Mesenchymal stem cell (in vitro differentiated cells and primary cell): ENCODE results near the gene ZFYVE9.
A peak's percentile ranks its signal among the peaks of the same experiment; 100 is the strongest.

ENCODE experiments used
- DNase-seq: peaks from one replicate; pipeline ENCODE4 v3.0.0-alpha.2; 2013
- H2AFZ ChIP-seq: one replicate; pipeline ENCODE4 v1.6.1; 2013; ENCODE audit warnings: low read depth, mild to moderate bottlenecking, control low read depth, inconsistent platforms, low read length, moderate library complexity
- H2AK5ac ChIP-seq: 2 replicates; pipeline ENCODE4 v1.6.1; 2013; ENCODE audit warnings: low read length, moderate library complexity, mild to moderate bottlenecking, inconsistent platforms; ENCODE audit not compliant: severe bottlenecking
- H2BK120ac ChIP-seq: one replicate; pipeline ENCODE4 v1.6.1; 2013; ENCODE audit warnings: low read depth, mild to moderate bottlenecking, inconsistent platforms, low read length, moderate library complexity
- H2BK12ac ChIP-seq, 2 experiments: one replicate each; pipeline ENCODE4 v1.6.1; 2013; ENCODE audit warnings: inconsistent platforms in 2 of 2, low read length in 2 of 2, mild to moderate bottlenecking in 2 of 2, moderate library complexity in 2 of 2, control low read depth in 1 of 2
- H2BK15ac ChIP-seq: one replicate; pipeline ENCODE4 v1.6.1; 2013; ENCODE audit warnings: mild to moderate bottlenecking, low read depth, inconsistent platforms; ENCODE audit not compliant: poor library complexity, severe bottlenecking
- H2BK5ac ChIP-seq: 2 replicates; pipeline ENCODE4 v1.6.1; 2013; ENCODE audit warnings: low read depth, mild to moderate bottlenecking, low read length, control low read depth, inconsistent platforms; ENCODE audit not compliant: poor library complexity, severe bottlenecking
- H3K14ac ChIP-seq, 2 experiments: one replicate each; pipeline ENCODE4 v1.6.1; 2013; ENCODE audit warnings: inconsistent platforms in 2 of 2, low read length in 2 of 2, control low read depth in 1 of 2, mild to moderate bottlenecking in 1 of 2, moderate library complexity in 1 of 2
- H3K18ac ChIP-seq, 2 experiments: one replicate each; pipeline ENCODE4 v1.6.1; 2013; ENCODE audit warnings: inconsistent platforms in 2 of 2, low read length in 2 of 2, control low read depth in 1 of 2, low read depth in 1 of 2, mild to moderate bottlenecking in 1 of 2
- H3K23ac ChIP-seq, 2 experiments: one replicate each; pipeline ENCODE4 v1.6.1; 2013; ENCODE audit warnings: inconsistent platforms in 2 of 2, low read length in 2 of 2, mild to moderate bottlenecking in 2 of 2, moderate library complexity in 2 of 2, control low read depth in 1 of 2
- H3K27ac ChIP-seq: 2 replicates; pipeline ENCODE4 v1.5.1; 2013; ENCODE audit warnings: mild to moderate bottlenecking, moderate library complexity, low read length, control low read depth, inconsistent platforms; ENCODE audit not compliant: poor library complexity, severe bottlenecking
- H3K27me3 ChIP-seq, 2 experiments: 2 replicates each; pipeline versions ENCODE4 v1.6.1 to v1.7.0; 2013; ENCODE audit warnings: low read length in 2 of 2, mild to moderate bottlenecking in 2 of 2, moderate library complexity in 2 of 2, control low read depth in 1 of 2, inconsistent platforms in 1 of 2; ENCODE audit not compliant: control insufficient read depth in 1 of 2, insufficient read depth in 1 of 2
- H3K36me3 ChIP-seq, 2 experiments: 2 replicates each; pipeline versions ENCODE4 v1.6.1 to v1.7.0; 2013; ENCODE audit warnings: low read length in 2 of 2, control low read depth in 1 of 2, inconsistent platforms in 1 of 2, low read depth in 1 of 2, mild to moderate bottlenecking in 1 of 2; ENCODE audit not compliant: insufficient read depth in 2 of 2, control insufficient read depth in 1 of 2
- H3K4ac ChIP-seq, 2 experiments: one replicate each; pipeline ENCODE4 v1.6.1; 2013; ENCODE audit warnings: inconsistent platforms in 2 of 2, low read length in 2 of 2, mild to moderate bottlenecking in 2 of 2, moderate library complexity in 2 of 2, control low read depth in 1 of 2, low read depth in 1 of 2
- H3K4me1 ChIP-seq: 2 replicates; pipeline ENCODE4 v1.6.1; 2013; ENCODE audit warnings: low read depth, low read length, control low read depth; ENCODE audit not compliant: control insufficient read depth, insufficient read depth
- H3K4me2 ChIP-seq: 2 replicates; pipeline ENCODE4 v1.6.1; 2013; ENCODE audit warnings: low read length, mild to moderate bottlenecking, inconsistent platforms; ENCODE audit not compliant: poor library complexity, severe bottlenecking
- H3K4me3 ChIP-seq, 2 experiments: 2 replicates each; pipeline versions ENCODE4 v1.5.1 to v1.7.0; 2013; ENCODE audit warnings: low read length in 2 of 2, mild to moderate bottlenecking in 2 of 2, control low read depth in 1 of 2, low read depth in 1 of 2; ENCODE audit not compliant: insufficient read depth in 1 of 2
- H3K79me1 ChIP-seq: replicated peaks from 2 replicates; pipeline ENCODE4 v1.6.1; 2013; ENCODE audit warnings: mild to moderate bottlenecking, control low read depth, low read length, inconsistent platforms; ENCODE audit not compliant: poor library complexity, severe bottlenecking
- H3K9ac ChIP-seq: 2 replicates; pipeline ENCODE4 v1.7.0; 2013; ENCODE audit warnings: mild to moderate bottlenecking, low read length, moderate library complexity
- H3K9me3 ChIP-seq: 2 replicates; pipeline ENCODE4 v1.7.0; 2013; ENCODE audit warnings: mild to moderate bottlenecking, low read length; ENCODE audit not compliant: control insufficient read depth
- H4K8ac ChIP-seq: one replicate; pipeline ENCODE4 v1.6.1; 2013; ENCODE audit warnings: inconsistent platforms, mild to moderate bottlenecking, low read length, moderate library complexity
- H4K91ac ChIP-seq: one replicate; pipeline ENCODE4 v1.6.1; 2013; ENCODE audit warnings: mild to moderate bottlenecking, low read length, inconsistent platforms
- WGBS: methylation state at CpG from one replicate; pipeline ENCODE4 v1.1.7; 2013; ENCODE audit warnings: mixed read lengths; 5-methylcytosine and 5-hydroxymethylcytosine counted together

ZFYVE9 gene

GRCh38 chr1:52139817-52140540 lies 1.9 kb upstream of the ZFYVE9 start:
- Histone ChIP-seq H3K4me1 (no peaks in the 10 kb centered on the region), H3K79me1 (peaks cover 8% of the 10 kb centered on the region)

GRCh38 chr1:52140633-52141512 lies 1.0 kb upstream of the ZFYVE9 start:
- no peak overlapping the region for H2BK5ac ChIP-seq
- peak overlapping the region; percentile 95 for H3K9ac ChIP-seq
- no peak overlapping the region for H3K4ac ChIP-seq
- H2BK120ac ChIP-seq: no peak overlapping the region
- H3K27me3 ChIP-seq: no peaks in the 10 kb centered on the region
- no peak overlapping the region for H4K91ac ChIP-seq
- H3K14ac ChIP-seq: no peak overlapping the region
- H3K36me3 ChIP-seq: no peaks in the 10 kb centered on the region
- no peak overlapping the region for H2AFZ ChIP-seq
- H3K23ac ChIP-seq: no peak overlapping the region
- no peak overlapping the region for H3K27ac ChIP-seq
- H3K18ac ChIP-seq: no peak overlapping the region
- no CpG with 5 or more reads among the region's 2 CpGs for WGBS
- no peak overlapping the region for H2BK15ac ChIP-seq
- H3K79me1 ChIP-seq: peaks cover 8% of the 10 kb centered on the region
- no peak overlapping the region for H2BK12ac ChIP-seq
- peak overlapping the region; percentile 72 for H3K4me2 ChIP-seq
- peak; percentile 43 for DNase-seq
- H3K9me3 ChIP-seq: no peaks in the 10 kb centered on the region
- H3K4me1 ChIP-seq: no peaks in the 10 kb centered on the region
- H3K4me3 ChIP-seq: peak overlapping the region in 1 of 2 experiments; percentile 93
- no peak overlapping the region for H2AK5ac ChIP-seq
- H4K8ac ChIP-seq: no peak overlapping the region

More at GRCh38 chr1:52139817-52140540, 1.9 kb upstream of the ZFYVE9 start:
- Histone ChIP-seq H3K14ac (no peak overlapping the region), H3K27ac (no peak overlapping the region), H2AFZ (peak overlapping the region; percentile 2), H3K18ac (no peak overlapping the region), H3K36me3 (no peaks in the 10 kb centered on the region), H4K91ac (no peak overlapping the region), H2BK5ac (no peak overlapping the region), H3K9ac (peak overlapping the region; percentile 65), H2AK5ac (no peak overlapping the region), H3K9me3 (no peaks in the 10 kb centered on the region), H3K4me3 (peak overlapping the region in 1 of 2 experiments; percentile 6), H3K4ac (no peak overlapping the region), H2BK12ac (no peak overlapping the region), H4K8ac (no peak overlapping the region), H3K23ac (no peak overlapping the region), H2BK15ac (no peak overlapping the region), H3K4me2 (no peak overlapping the region), H2BK120ac (no peak overlapping the region), H3K27me3 (no peaks in the 10 kb centered on the region)
- 31% methylated on average over 4 of the region's 5 CpGs for WGBS
- peak; percentile 94 for DNase-seq

GRCh38 chr1:52142220-52143183 lies 613 bp downstream of the ZFYVE9 start:
- H3K79me1 ChIP-seq: peaks cover 10% of the 10 kb centered on the region
- no peak overlapping the region for H2AK5ac ChIP-seq
- peak overlapping the region; percentile 87 for H4K8ac ChIP-seq
- WGBS: under 1% methylated on average over 63 of the region's 80 CpGs
- DNase-seq: peak; percentile 74
- no peaks in the 10 kb centered on the region for H3K27me3 ChIP-seq
- no peak overlapping the region for H3K27ac ChIP-seq
- H2BK120ac ChIP-seq: peak overlapping the region; percentile 94
- peak overlapping the region; percentile 99 for H2BK15ac ChIP-seq
- peak overlapping the region; percentile 72 for H3K4me2 ChIP-seq
- peak overlapping the region; percentile 95 for H3K9ac ChIP-seq
- no peaks in the 10 kb centered on the region for H3K36me3 ChIP-seq
- H3K4ac ChIP-seq: peak overlapping the region; percentile 93 to 97
- H3K4me3 ChIP-seq: peak overlapping the region; percentile 93 to 95
- peak overlapping the region in 1 of 2 experiments; percentile 23 for H3K23ac ChIP-seq
- peak overlapping the region; percentile 99 for H2AFZ ChIP-seq
- H2BK12ac ChIP-seq: no peak overlapping the region
- H3K14ac ChIP-seq: peak overlapping the region; percentile 86 to 97
- peak overlapping the region; percentile 51 for H2BK5ac ChIP-seq
- no peaks in the 10 kb centered on the region for H3K4me1 ChIP-seq
- H3K18ac ChIP-seq: peak overlapping the region; percentile 67 to 97
- H3K9me3 ChIP-seq: no peaks in the 10 kb centered on the region
- H4K91ac ChIP-seq: peak overlapping the region; percentile 80
